Left renal cortex interstitium (tissue), 4 donors: ENCODE results near the gene C4orf54. TPM values are rescaled to one million over a fixed set of nuclear protein-coding genes. Genes with fewer than 3 reads are reported as not detected.

ENCODE experiments used
- DNase-seq, 4 donors: peaks; one replicate each; pipeline ENCODE4 v3.0.0-alpha.2; 2013; ENCODE audit warnings: low read depth in 4 of 4, low spot score in 2 of 4, missing footprints in 1 of 4
- polyA plus RNA-seq, 4 donors: library from polyadenylated mRNA; unstranded; fragments of 120-200 nt; gene quantifications; one replicate each; pipeline ENCODE4 v1.2.1, GENCODE V29; 2013; ENCODE audit not compliant: insufficient read length in 4 of 4

The C4orf54 gene
- polyA plus RNA-seq, 4 donors, result 0.77 to 1.0 (median 0.81) TPM

GRCh38 chr4:99628040-99628439 lies 29.6 kb downstream of the C4orf54 start:
- DNase-seq, result no peak

GRCh38 chr4:99625369-99625768 lies 32.3 kb downstream of the C4orf54 start:
- no peak for DNase-seq

GRCh38 chr4:99624141-99624719 lies 33.4 kb downstream of the C4orf54 start:
- DNase-seq, result no peak

- no peak for DNase-seq
Measured at GRCh38 chr4:99622341-99622740, 35.3 kb downstream of the C4orf54 start.

GRCh38 chr4:99617374-99617773 lies 40.3 kb downstream of the C4orf54 start:
- DNase-seq, result no peak

- DNase-seq, result no peak
Measured at GRCh38 chr4:99615170-99615820, 42.3 kb downstream of the C4orf54 start.

GRCh38 chr4:99614491-99614890 lies 43.1 kb downstream of the C4orf54 start:
- no peak for DNase-seq

- no peak for DNase-seq
Measured at GRCh38 chr4:99612704-99613103, 44.9 kb downstream of the C4orf54 start.

- no peak for DNase-seq
Measured at GRCh38 chr4:99612281-99612680, 45.3 kb downstream of the C4orf54 start.

GRCh38 chr4:99610605-99611175 lies 46.9 kb downstream of the C4orf54 start:
- DNase-seq, result no peak

- no peak for DNase-seq
Measured at GRCh38 chr4:99608417-99608816, 49.2 kb downstream of the C4orf54 start.

Other genes starting within 250 kb of the C4orf54 start
- not detected for gene ADH7, start 222.5 kb downstream of the C4orf54 start, polyA plus RNA-seq
- gene C4orf17, start 146.8 kb downstream of the C4orf54 start, polyA plus RNA-seq, result under 1 TPM; 0.16 to 0.31 (median 0.23) TPM
- gene TRMT10A, start 93.8 kb downstream of the C4orf54 start, polyA plus RNA-seq, result 10 to 100 TPM; 14.2 to 18.2 (median 16.3) TPM
- 10 to 100 TPM in 3 of 4 donors, 1 to 10 TPM in 1; 5.8 to 15.8 (median 11.4) TPM for gene MTTP, start 83.0 kb downstream of the C4orf54 start, polyA plus RNA-seq
- gene DAPP1, start 159.0 kb upstream of the C4orf54 start, polyA plus RNA-seq, result 1 to 10 TPM in 2 of 4 donors, under 1 TPM in 2; 0.97 to 1.4 (median 1.1) TPM
- 100 to 1,000 TPM in 2 of 4 donors, 10 to 100 TPM in 2; 80.0 to 105 (median 97.3) TPM for gene LAMTOR3, start 236.6 kb upstream of the C4orf54 start, polyA plus RNA-seq